RPMI7951 (cell line): ENCODE measurements around the gene ZNF511. TPM values are rescaled to one million over a fixed set of nuclear protein-coding genes. Genes with fewer than 3 reads are reported as not detected.

Experiments used
- DNase-seq: peaks from one replicate; pipeline ENCODE4 v3.0.0-alpha.2; 2012; ENCODE audit warnings: low read depth
- total RNA-seq: library from RNA; depleted of rRNA; stranded (reverse); fragments of >200 nt; shearing (Covaris generic); gene quantifications from 2 replicates; pipeline ENCODE4 v1.2.3, GENCODE V29; 2014; rRNA removed

Gene ZNF511
- total RNA-seq, 1 experiment from 2014 or later: 33.9 TPM

- DNase-seq: no peak
Measured at GRCh38 chr10:133353988-133354605, 45.4 kb downstream of the ZNF511 start.

- DNase-seq: no peak
Measured at GRCh38 chr10:133354672-133355240, 46.0 kb downstream of the ZNF511 start.

- DNase-seq: no peak
Measured at GRCh38 chr10:133355266-133355665, 46.6 kb downstream of the ZNF511 start.

- no peak for DNase-seq
Measured at GRCh38 chr10:133355991-133356390, 47.3 kb downstream of the ZNF511 start.

- DNase-seq: no peak
Measured at GRCh38 chr10:133356549-133357284, 48.0 kb downstream of the ZNF511 start.

- no peak for DNase-seq
Measured at GRCh38 chr10:133357285-133358161, 48.8 kb downstream of the ZNF511 start, which contains the start of gene FUOM. TSS of gene FUOM (minus strand) at chr10:133358019. CDS start at chr10:133358007, 12 bp downstream.

- no peak for DNase-seq
Measured at GRCh38 chr10:133358162-133358924, 49.6 kb downstream of the ZNF511 start.

- DNase-seq: no peak
Measured at GRCh38 chr10:133358925-133359310, 50.2 kb downstream of the ZNF511 start.

GRCh38 chr10:133359554-133359971, 50.8 kb downstream of the ZNF511 start:
- DNase-seq: no peak

GRCh38 chr10:133359972-133360610, 51.4 kb downstream of the ZNF511 start:
- DNase-seq: no peak

GRCh38 chr10:133361227-133361626, 52.5 kb downstream of the ZNF511 start:
- DNase-seq: no peak

- DNase-seq: no peak
Measured at GRCh38 chr10:133361773-133362441, 53.2 kb downstream of the ZNF511 start.

Other genes starting within 250 kb of the ZNF511 start
- not detected in 2 replicates for gene ADGRA1, start 221.0 kb upstream of the ZNF511 start, total RNA-seq
- gene KNDC1, start 148.7 kb upstream of the ZNF511 start, total RNA-seq: not detected in 2 replicates
- gene UTF1, start 78.7 kb upstream of the ZNF511 start, total RNA-seq: not detected in 2 replicates
- not detected in 2 replicates for gene VENTX, start 71.1 kb upstream of the ZNF511 start, total RNA-seq
- 3.8 and 6.3 TPM in 2 replicates for gene ADAM8, start 32.0 kb upstream of the ZNF511 start, total RNA-seq
- gene TUBGCP2, start within 50 bp of the ZNF511 start, total RNA-seq: 42.0 and 43.3 TPM in 2 replicates
- gene CALY, start 28.0 kb downstream of the ZNF511 start, total RNA-seq: not detected in 2 replicates
- gene PRAP1, start 38.5 kb downstream of the ZNF511 start, total RNA-seq: not detected in 2 replicates
- gene FUOM, start 49.1 kb downstream of the ZNF511 start, total RNA-seq: 2.6 and 5.5 TPM in 2 replicates
- gene ECHS1, start 64.4 kb downstream of the ZNF511 start, total RNA-seq: 91.1 and 104 TPM in 2 replicates
- gene PAOX, start 70.3 kb downstream of the ZNF511 start, total RNA-seq: 2.8 and 4.6 TPM in 2 replicates
- gene MTG1, start 85.2 kb downstream of the ZNF511 start, total RNA-seq: 12.1 and 16.5 TPM in 2 replicates
- not detected in 2 replicates for gene SPRN, start 115.7 kb downstream of the ZNF511 start, total RNA-seq
- gene SCART1, start 145.0 kb downstream of the ZNF511 start, total RNA-seq: 0.10 and 0.24 TPM in 2 replicates
- gene CYP2E1, start 218.4 kb downstream of the ZNF511 start, total RNA-seq: not detected in 2 replicates